Measurements from ENCODE around the gene RECQL5.
A peak's percentile ranks its signal among the peaks of the same experiment; 100 is the strongest.

The RECQL5 gene

GRCh38 chr17:75632863-75633485 is 34.0 kb downstream of the RECQL5 start, which contains the start of gene SMIM5:
Gene SMIM5 (plus strand): TSS chr17:75633434. CDS start chr17:75640202, 6,768 bp downstream.
- peaks cover 11% of the 10 kb centered on the region for H3K4me1 ChIP-seq
- H3K9me3 ChIP-seq = no peaks in the 10 kb centered on the region
- TF ChIP-seq CTCF (IDR thresholded peaks at IDR 0.05; ENCODE audit: low read depth, low read length) = peak; percentile 93
- DNase-seq = peak; percentile 90
- H3K27me3 ChIP-seq = no peaks in the 10 kb centered on the region
- H3K4me3 ChIP-seq (ENCODE audit: low read depth, low read length) = peak within 1 kb of the TSS; percentile 19; the same call in 1 of the 2 replicates
- H3K36me3 ChIP-seq = no peaks in the 10 kb centered on the region

- TF ChIP-seq CTCF (IDR thresholded peaks at IDR 0.05; ENCODE audit: low read depth, low read length) = no peak
- no peaks in the 10 kb centered on the region for H3K27me3 ChIP-seq
- H3K9me3 ChIP-seq = no peaks in the 10 kb centered on the region
- no peaks in the 10 kb centered on the region for H3K36me3 ChIP-seq
- H3K4me1 ChIP-seq = peaks cover 11% of the 10 kb centered on the region
- H3K4me3 ChIP-seq (ENCODE audit: low read depth, low read length) = no peak overlapping the region
- no peak for DNase-seq
Observed at GRCh38 chr17:75632428-75632827, 34.5 kb downstream of the RECQL5 start.

- no peak for TF ChIP-seq CTCF (IDR thresholded peaks at IDR 0.05; ENCODE audit: low read depth, low read length)
- peak; percentile 4 for DNase-seq
- Histone ChIP-seq H3K27me3 (no peaks in the 10 kb centered on the region), H3K4me3 (ENCODE audit: low read depth, low read length) (no peak overlapping the region), H3K36me3 (no peaks in the 10 kb centered on the region), H3K9me3 (no peaks in the 10 kb centered on the region), H3K4me1 (peaks cover 16% of the 10 kb centered on the region)
Observed at GRCh38 chr17:75631353-75631752, 35.6 kb downstream of the RECQL5 start.

GRCh38 chr17:75630071-75630917 is 36.7 kb downstream of the RECQL5 start:
- DNase-seq = no peak
- Histone ChIP-seq H3K9me3 (no peaks in the 10 kb centered on the region), H3K4me3 (ENCODE audit: low read depth, low read length) (no peak overlapping the region), H3K36me3 (no peaks in the 10 kb centered on the region), H3K27me3 (no peaks in the 10 kb centered on the region), H3K4me1 (peaks cover 20% of the 10 kb centered on the region)
- TF ChIP-seq CTCF (IDR thresholded peaks at IDR 0.05; ENCODE audit: low read depth, low read length) = no peak

- Histone ChIP-seq H3K4me3 (ENCODE audit: low read depth, low read length) (no peak overlapping the region), H3K36me3 (no peaks in the 10 kb centered on the region), H3K4me1 (peaks cover 18% of the 10 kb centered on the region), H3K9me3 (no peaks in the 10 kb centered on the region), H3K27me3 (no peaks in the 10 kb centered on the region)
- DNase-seq = no peak
- no peak for TF ChIP-seq CTCF (IDR thresholded peaks at IDR 0.05; ENCODE audit: low read depth, low read length)
Observed at GRCh38 chr17:75629157-75629556, 37.8 kb downstream of the RECQL5 start.

GRCh38 chr17:75628425-75628824 is 38.5 kb downstream of the RECQL5 start:
- DNase-seq = no peak
- Histone ChIP-seq H3K4me1 (peaks cover 14% of the 10 kb centered on the region), H3K4me3 (ENCODE audit: low read depth, low read length) (no peak overlapping the region), H3K9me3 (no peaks in the 10 kb centered on the region), H3K27me3 (no peaks in the 10 kb centered on the region), H3K36me3 (no peaks in the 10 kb centered on the region)
- TF ChIP-seq CTCF (IDR thresholded peaks at IDR 0.05; ENCODE audit: low read depth, low read length) = no peak

All from BE2C (cell line).